CD4-positive, alpha-beta T cell (primary cell): ENCODE results near the gene MMP21. TPM values are rescaled to one million over a fixed set of nuclear protein-coding genes. Genes with fewer than 3 reads are reported as not detected.

Experiments
- ATAC-seq: fragments of 200-7000 bp; cut with Tn5 transposase; one replicate; pipeline ENCODE4 v1.10.0; 2022; ENCODE audit warnings: mild to moderate bottlenecking; ENCODE audit not compliant: poor library complexity
- CTCF ChIA-PET: fragments of 350-600 bp; sonication (Branson Sonifier 250); formaldehyde crosslinking; loops from one replicate; lab custom pipeline; 2021; ENCODE audit warnings: antibody characterized with exemption, inconsistent platforms; lab: Charles Lee
- POLR2A ChIA-PET: fragments of 350-600 bp; sonication (Branson Sonifier 250); formaldehyde crosslinking; loops from one replicate; lab custom pipeline; 2021; ENCODE audit warnings: antibody characterized with exemption, inconsistent platforms; lab: Charles Lee
- DNase-seq, 14 experiments: peaks; one replicate each; pipeline ENCODE4 v3.0.0-alpha.2; 2013 to 2020; ENCODE audit warnings: mixed read lengths in 2 of 14
- H3K27ac ChIP-seq, 2 donors: one replicate each; pipeline versions ENCODE4 v1.5.1 to v1.7.0; 2013; ENCODE audit warnings: low read length in 2 of 2, low read depth in 1 of 2, mild to moderate bottlenecking in 1 of 2
- H3K27me3 ChIP-seq, 2 experiments: 1 replicate in 1 of 2; 2 replicates in 1 of 2; pipeline versions ENCODE4 v1.6.1 to v1.7.0; 2013; ENCODE audit warnings: low read length in 2 of 2, control low read depth in 1 of 2, mild to moderate bottlenecking in 1 of 2, moderate library complexity in 1 of 2; ENCODE audit not compliant: insufficient read depth in 2 of 2, control insufficient read depth in 1 of 2
- H3K36me3 ChIP-seq: one replicate; pipeline ENCODE4 v1.6.1; 2013; ENCODE audit warnings: low read length, control low read depth; ENCODE audit not compliant: insufficient read depth
- H3K4me1 ChIP-seq: one replicate; pipeline ENCODE4 v1.6.1; 2013; ENCODE audit warnings: low read length, control low read depth; ENCODE audit not compliant: insufficient read depth
- H3K4me3 ChIP-seq: one replicate; pipeline ENCODE4 v1.5.1; 2013; ENCODE audit warnings: mild to moderate bottlenecking, low read length, moderate library complexity
- H3K9me3 ChIP-seq, 2 experiments: 1 replicate in 1 of 2; 2 replicates in 1 of 2; pipeline versions ENCODE4 v1.6.1 to v1.7.0; 2013; ENCODE audit warnings: low read length in 2 of 2, mild to moderate bottlenecking in 2 of 2, control low read depth in 1 of 2, moderate library complexity in 1 of 2; ENCODE audit not compliant: control insufficient read depth in 1 of 2, insufficient read depth in 1 of 2
- H3K27ac Mint-ChIP-seq: one replicate; pipeline ENCODE4 v1.8.0; 2020; ENCODE audit warnings: mixed read lengths
- H3K27me3 Mint-ChIP-seq: one replicate; pipeline ENCODE4 v1.8.0; 2021; ENCODE audit warnings: mixed read lengths
- H3K36me3 Mint-ChIP-seq: one replicate; pipeline ENCODE4 v1.8.0; 2021; ENCODE audit warnings: low read depth, mixed read lengths
- H3K4me1 Mint-ChIP-seq: one replicate; pipeline ENCODE4 v1.8.0; 2021; ENCODE audit warnings: low read depth, mixed read lengths
- H3K4me3 Mint-ChIP-seq: one replicate; pipeline ENCODE4 v1.8.0; 2020; ENCODE audit warnings: mild to moderate bottlenecking, mixed read lengths
- H3K9me3 Mint-ChIP-seq: one replicate; pipeline ENCODE4 v1.8.0; 2020; ENCODE audit warnings: mixed read lengths
- intact Hi-C, 2 experiments: fragments of 100-400 bp; cut with DNase I in 1 of 2; cut with micrococcal nuclease in 1 of 2; formaldehyde crosslinking; loops; one replicate each; pipeline versions ENCODE4 v1.15.1 to v1.9.0; 2023 to 2025; cut with DNase I, micrococcal nuclease
- total RNA-seq, 174 experiments: library from RNA in 2 of 174; stranded (reverse) in 2 of 174; gene quantifications; one replicate each; pipeline ENCODE4 v1.2.3 and lab custom pipeline; 2021 to 2026
- TF ChIP-seq, protein P1 (sequence below): fragments of 200-600 bp; IDR thresholded peaks from one replicate; pipeline ENCODE4 v1.8.0; 2022; ENCODE audit warnings: antibody characterized with exemption, mild to moderate bottlenecking

The MMP21 gene
- total RNA-seq, 2 experiments from 2014 or later = 0.16 to 0.34 TPM

GRCh38 chr10:125721035-125721434 lies 54.6 kb downstream of the MMP21 start:
- H3K36me3 Mint-ChIP-seq = peaks cover 75% of the 10 kb centered on the region
- TF ChIP-seq, protein P1, sequence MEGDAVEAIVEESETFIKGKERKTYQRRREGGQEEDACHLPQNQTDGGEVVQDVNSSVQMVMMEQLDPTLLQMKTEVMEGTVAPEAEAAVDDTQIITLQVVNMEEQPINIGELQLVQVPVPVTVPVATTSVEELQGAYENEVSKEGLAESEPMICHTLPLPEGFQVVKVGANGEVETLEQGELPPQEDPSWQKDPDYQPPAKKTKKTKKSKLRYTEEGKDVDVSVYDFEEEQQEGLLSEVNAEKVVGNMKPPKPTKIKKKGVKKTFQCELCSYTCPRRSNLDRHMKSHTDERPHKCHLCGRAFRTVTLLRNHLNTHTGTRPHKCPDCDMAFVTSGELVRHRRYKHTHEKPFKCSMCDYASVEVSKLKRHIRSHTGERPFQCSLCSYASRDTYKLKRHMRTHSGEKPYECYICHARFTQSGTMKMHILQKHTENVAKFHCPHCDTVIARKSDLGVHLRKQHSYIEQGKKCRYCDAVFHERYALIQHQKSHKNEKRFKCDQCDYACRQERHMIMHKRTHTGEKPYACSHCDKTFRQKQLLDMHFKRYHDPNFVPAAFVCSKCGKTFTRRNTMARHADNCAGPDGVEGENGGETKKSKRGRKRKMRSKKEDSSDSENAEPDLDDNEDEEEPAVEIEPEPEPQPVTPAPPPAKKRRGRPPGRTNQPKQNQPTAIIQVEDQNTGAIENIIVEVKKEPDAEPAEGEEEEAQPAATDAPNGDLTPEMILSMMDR = no peak
- POLR2A ChIA-PET = no interaction called here
- peak overlapping the region; percentile 99 for H3K27ac Mint-ChIP-seq
- no peak for DNase-seq
- no peak for ATAC-seq
- Histone ChIP-seq H3K9me3 (peaks cover 0 to 4% of the 10 kb centered on the region in 2 experiments), H3K36me3 (peaks cover 38% of the 10 kb centered on the region), H3K4me3 (no peak overlapping the region), H3K4me1 (peaks cover 26% of the 10 kb centered on the region), H3K27ac (no peak overlapping the region), H3K27me3 (no peaks in the 10 kb centered on the region)
- H3K27me3 Mint-ChIP-seq = no peaks in the 10 kb centered on the region
- peaks cover 39% of the 10 kb centered on the region for H3K4me1 Mint-ChIP-seq
- CTCF ChIA-PET = no interaction called here
- H3K4me3 Mint-ChIP-seq = peak overlapping the region; percentile 100
- intact Hi-C loops = loop anchor here in 1 of 2 experiments (5.0 to 10.0 kb wide), 2 partner anchors 804 to 926 kb away; partner anchors contain the start of gene EEF1AKMT2
- no peaks in the 10 kb centered on the region for H3K9me3 Mint-ChIP-seq

- Histone ChIP-seq H3K36me3 (peaks cover 29% of the 10 kb centered on the region), H3K4me3 (peak overlapping the region; percentile 82), H3K9me3 (peaks cover 0 to 4% of the 10 kb centered on the region in 2 experiments), H3K4me1 (peaks cover 26% of the 10 kb centered on the region), H3K27ac (peak overlapping the region; percentile 79 to 89), H3K27me3 (no peaks in the 10 kb centered on the region)
- intact Hi-C loops = loop anchor here in 1 of 2 experiments (5.0 to 10.0 kb wide), 2 partner anchors 803 to 925 kb away; partner anchors contain the start of gene EEF1AKMT2
- CTCF ChIA-PET = interaction anchor here (1.0 kb wide), 1 partner anchor 103 kb away, joined by 3 read pairs; the partner anchor contains the start of genes BCCIP and UROS
- peaks cover 39% of the 10 kb centered on the region for H3K4me1 Mint-ChIP-seq
- peak overlapping the region; percentile 100 for H3K4me3 Mint-ChIP-seq
- H3K9me3 Mint-ChIP-seq = no peaks in the 10 kb centered on the region
- H3K27ac Mint-ChIP-seq = peak overlapping the region; percentile 99
- H3K36me3 Mint-ChIP-seq = peaks cover 66% of the 10 kb centered on the region
- no peaks in the 10 kb centered on the region for H3K27me3 Mint-ChIP-seq
- TF ChIP-seq, protein P1 = no peak
- ATAC-seq = no peak
- POLR2A ChIA-PET = interaction anchor here (1.0 to 1.8 kb wide), 4 partner anchors 9 to 104 kb away, joined by 4 to 34 read pairs (median 7); partner anchors contain the start of genes BCCIP and UROS
- peak in 1 of 14 experiments; percentile 2 for DNase-seq
Measured at GRCh38 chr10:125720002-125720382, 55.6 kb downstream of the MMP21 start.

- H3K36me3 ChIP-seq = peaks cover 23% of the 10 kb centered on the region
- peak within 1 kb of the TSS; percentile 79 to 89 for H3K27ac ChIP-seq
- POLR2A ChIA-PET = interaction anchor here (1.0 to 1.8 kb wide), 4 partner anchors 9 to 104 kb away, joined by 4 to 34 read pairs (median 7); partner anchors contain the start of genes BCCIP and UROS
- H3K36me3 Mint-ChIP-seq = peaks cover 60% of the 10 kb centered on the region
- H3K27ac Mint-ChIP-seq = peak within 1 kb of the TSS; percentile 99
- peak within 1 kb of the TSS; percentile 82 for H3K4me3 ChIP-seq
- H3K4me3 Mint-ChIP-seq = peak within 1 kb of the TSS; percentile 100
- CTCF ChIA-PET = interaction anchor here (1.0 kb wide), 1 partner anchor 103 kb away, joined by 3 read pairs; the partner anchor contains the start of genes BCCIP and UROS
- peaks cover 39% of the 10 kb centered on the region for H3K4me1 Mint-ChIP-seq
- H3K9me3 ChIP-seq = peaks cover 0 to 4% of the 10 kb centered on the region in 2 experiments
- ATAC-seq (peak; percentile 94), DNase-seq (peak; percentile 98 to 100 (median 99))
- no peaks in the 10 kb centered on the region for H3K27me3 Mint-ChIP-seq
- intact Hi-C loops = loop anchor here (1.0 to 10.0 kb wide), 4 partner anchors 104 to 925 kb away; partner anchors contain the start of genes BCCIP (in 2 of the 2), UROS (in 2 of the 2) and EEF1AKMT2 (in 1 of the 2)
- TF ChIP-seq, protein P1 = no peak
- no peaks in the 10 kb centered on the region for H3K27me3 ChIP-seq
- H3K4me1 ChIP-seq = peaks cover 26% of the 10 kb centered on the region
- no peaks in the 10 kb centered on the region for H3K9me3 Mint-ChIP-seq
Measured at GRCh38 chr10:125719173-125720001, 56.2 kb downstream of the MMP21 start, which contains the start of gene EDRF1. EDRF1 (plus strand) TSS chr10:125719709; CDS start chr10:125719808, 99 bp downstream.
